Measurements from ENCODE around the gene TOP2B. TPM values are rescaled to one million over a fixed set of nuclear protein-coding genes. Genes with fewer than 3 reads are reported as not detected.

TOP2B gene
- total RNA-seq, 4 donors from 2014 or later, result 87.1 to 115 (median 107) TPM

GRCh38 chr3:25588441-25589103, 76.1 kb downstream of the TOP2B start:
- H3K27ac ChIP-seq (replicated peaks in 1 of 4), result peak overlapping the region in 1 of 4 donors; percentile 41

GRCh38 chr3:25587975-25588374, 76.7 kb downstream of the TOP2B start:
- peaks cover 0 to 28% (median 6%) of the 10 kb centered on the region in 4 donors for H3K36me3 ChIP-seq
- no peak overlapping the region for H3K27ac ChIP-seq (replicated peaks in 1 of 4)
- no peak for DNase-seq (ENCODE audit: extremely low spot score)
- peaks cover 28 to 36% (median 29%) of the 10 kb centered on the region in 4 donors for H3K4me1 ChIP-seq
- no peak overlapping the region for H3K4me3 ChIP-seq
- TF ChIP-seq POLR2A (IDR thresholded peaks at IDR 0.05; ENCODE audit: low read depth) (no peak), CTCF (IDR thresholded peaks at IDR 0.05) (no peak), POLR2AphosphoS5 (IDR thresholded peaks at IDR 0.05) (no peak), EP300 (IDR thresholded peaks at IDR 0.05) (no peak)
- intact Hi-C loops (cut with DNase I), result no loop called here
- H3K9me3 ChIP-seq, result no peaks in the 10 kb centered on the region
- no peaks in the 10 kb centered on the region for H3K27me3 ChIP-seq
- WGBS, result 96% methylated on average over 2 of the region's 2 CpGs

More at GRCh38 chr3:25588441-25589103, 76.1 kb downstream of the TOP2B start:
- Histone ChIP-seq H3K27me3 (no peaks in the 10 kb centered on the region), H3K9me3 (no peaks in the 10 kb centered on the region), H3K4me1 (peaks cover 34 to 42% (median 35%) of the 10 kb centered on the region in 4 donors), H3K4me3 (no peak overlapping the region), H3K36me3 (peaks cover 0 to 22% (median 4%) of the 10 kb centered on the region in 4 donors)
- no peak for TF ChIP-seq POLR2AphosphoS5 (IDR thresholded peaks at IDR 0.05)
- no peak for TF ChIP-seq POLR2A (IDR thresholded peaks at IDR 0.05; ENCODE audit: low read depth)
- no peak for TF ChIP-seq EP300 (IDR thresholded peaks at IDR 0.05)
- TF ChIP-seq CTCF (IDR thresholded peaks at IDR 0.05), result no peak
- 90% methylated on average over 8 of the region's 8 CpGs for WGBS
- intact Hi-C loops (cut with DNase I), result no loop called here
- no peak for DNase-seq (ENCODE audit: extremely low spot score)

- Histone ChIP-seq H3K27me3 (no peaks in the 10 kb centered on the region), H3K27ac (replicated peaks in 1 of 4) (no peak overlapping the region), H3K4me1 (peaks cover 23 to 31% (median 25%) of the 10 kb centered on the region in 4 donors), H3K9me3 (no peaks in the 10 kb centered on the region), H3K36me3 (peaks cover 3 to 32% (median 10%) of the 10 kb centered on the region in 4 donors), H3K4me3 (no peak overlapping the region)
- WGBS, result 75% methylated on average over 5 of the region's 5 CpGs
- TF ChIP-seq POLR2A (IDR thresholded peaks at IDR 0.05; ENCODE audit: low read depth) (no peak), CTCF (IDR thresholded peaks at IDR 0.05) (no peak), EP300 (IDR thresholded peaks at IDR 0.05) (no peak), POLR2AphosphoS5 (IDR thresholded peaks at IDR 0.05) (no peak)
- no peak for DNase-seq (ENCODE audit: extremely low spot score)
- intact Hi-C loops (cut with DNase I), result no loop called here
Observed at GRCh38 chr3:25587526-25587925, 77.2 kb downstream of the TOP2B start.

GRCh38 chr3:25587094-25587493, 77.6 kb downstream of the TOP2B start:
- H3K27ac ChIP-seq (replicated peaks in 1 of 4), result no peak overlapping the region
- TF ChIP-seq POLR2A (IDR thresholded peaks at IDR 0.05; ENCODE audit: low read depth) (no peak), EP300 (IDR thresholded peaks at IDR 0.05) (no peak), POLR2AphosphoS5 (IDR thresholded peaks at IDR 0.05) (no peak), CTCF (IDR thresholded peaks at IDR 0.05) (no peak)
- H3K4me3 ChIP-seq, result no peak overlapping the region
- H3K27me3 ChIP-seq, result no peaks in the 10 kb centered on the region
- H3K36me3 ChIP-seq, result peaks cover 7 to 37% (median 15%) of the 10 kb centered on the region in 4 donors
- peaks cover 20 to 27% (median 21%) of the 10 kb centered on the region in 4 donors for H3K4me1 ChIP-seq
- 75% methylated on average over 1 of the region's 1 CpG for WGBS
- intact Hi-C loops (cut with DNase I), result no loop called here
- DNase-seq (ENCODE audit: extremely low spot score), result peak; percentile 34
- no peaks in the 10 kb centered on the region for H3K9me3 ChIP-seq

Measured in esophagus muscularis mucosa (tissue), 4 donors.